ENCODE results near the gene HOXA9.

DNA sequence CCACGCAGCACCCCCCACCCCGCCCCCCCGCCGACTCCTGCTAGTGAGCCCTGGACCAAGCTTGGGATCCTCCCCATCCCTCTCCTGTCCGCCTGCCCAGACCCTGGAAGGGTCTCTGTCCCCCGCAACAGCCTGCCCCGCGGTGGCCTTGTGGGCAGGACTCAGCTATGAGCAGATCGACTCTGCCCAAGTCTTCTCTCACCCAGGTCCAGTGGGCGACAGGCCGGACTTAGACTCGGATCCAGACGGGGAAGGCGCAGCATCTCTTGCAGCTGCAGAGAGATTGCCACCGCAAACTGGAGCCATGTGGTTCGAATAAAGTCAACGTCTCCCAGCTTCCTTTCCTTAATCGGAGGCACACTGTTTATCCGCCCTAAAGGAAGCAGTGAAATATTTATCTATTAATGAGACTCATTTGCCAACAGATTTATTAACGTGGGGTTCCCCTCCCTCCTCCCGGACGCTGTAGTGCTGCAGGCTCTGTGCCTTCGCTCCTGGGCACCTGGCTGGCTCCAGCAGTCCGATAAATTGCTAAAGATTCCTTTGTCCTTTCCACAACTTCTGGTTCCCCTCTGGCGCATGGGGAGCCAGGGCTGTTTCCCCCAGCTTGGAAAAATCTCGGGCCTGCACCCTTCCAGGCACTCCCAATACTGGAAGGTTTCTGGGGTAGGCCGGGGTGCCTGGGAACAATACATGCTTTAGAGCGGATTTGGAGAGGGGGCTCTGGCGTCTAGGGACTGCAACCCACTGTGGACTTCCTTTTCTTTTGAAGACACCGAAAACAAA lies 8.2 kb downstream of the HOXA9 start:
- TF ChIP-seq, protein P1, sequence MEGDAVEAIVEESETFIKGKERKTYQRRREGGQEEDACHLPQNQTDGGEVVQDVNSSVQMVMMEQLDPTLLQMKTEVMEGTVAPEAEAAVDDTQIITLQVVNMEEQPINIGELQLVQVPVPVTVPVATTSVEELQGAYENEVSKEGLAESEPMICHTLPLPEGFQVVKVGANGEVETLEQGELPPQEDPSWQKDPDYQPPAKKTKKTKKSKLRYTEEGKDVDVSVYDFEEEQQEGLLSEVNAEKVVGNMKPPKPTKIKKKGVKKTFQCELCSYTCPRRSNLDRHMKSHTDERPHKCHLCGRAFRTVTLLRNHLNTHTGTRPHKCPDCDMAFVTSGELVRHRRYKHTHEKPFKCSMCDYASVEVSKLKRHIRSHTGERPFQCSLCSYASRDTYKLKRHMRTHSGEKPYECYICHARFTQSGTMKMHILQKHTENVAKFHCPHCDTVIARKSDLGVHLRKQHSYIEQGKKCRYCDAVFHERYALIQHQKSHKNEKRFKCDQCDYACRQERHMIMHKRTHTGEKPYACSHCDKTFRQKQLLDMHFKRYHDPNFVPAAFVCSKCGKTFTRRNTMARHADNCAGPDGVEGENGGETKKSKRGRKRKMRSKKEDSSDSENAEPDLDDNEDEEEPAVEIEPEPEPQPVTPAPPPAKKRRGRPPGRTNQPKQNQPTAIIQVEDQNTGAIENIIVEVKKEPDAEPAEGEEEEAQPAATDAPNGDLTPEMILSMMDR (IDR thresholded peaks at IDR 0.05): no peak
- TF ChIP-seq YY1 (IDR thresholded peaks at IDR 0.05; ENCODE audit: low read depth) (no peak), RFX5 (IDR thresholded peaks at IDR 0.05; ENCODE audit: low read length) (no peak), SIN3A (IDR thresholded peaks at IDR 0.05; ENCODE audit: borderline replicate concordance, low read depth, low read length) (no peak)
